Measurements from ENCODE around the gene HOTAIR.
A peak's percentile ranks its signal among the peaks of the same experiment; 100 is the strongest.

HOTAIR gene

DNA sequence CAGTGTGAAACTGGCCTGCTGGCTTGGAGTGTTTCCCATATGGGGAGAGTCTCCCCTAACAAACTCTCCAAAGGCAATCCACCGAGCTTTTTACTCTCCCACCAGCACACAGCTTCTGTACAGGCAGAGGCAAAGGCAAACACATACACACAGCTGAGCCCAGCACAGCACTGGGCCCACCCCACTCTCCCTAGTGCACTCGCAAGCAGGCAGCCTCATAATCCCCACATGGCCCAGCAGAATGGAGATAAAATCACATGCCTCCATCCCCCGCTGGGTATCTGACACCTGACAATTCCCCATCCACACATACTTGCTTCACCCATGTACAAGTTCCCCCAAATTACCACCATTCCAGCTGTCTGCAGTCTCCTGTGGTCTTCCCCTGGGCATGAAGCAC lies 16.6 kb downstream of the HOTAIR start:
- no peak for DNase-seq

DNA sequence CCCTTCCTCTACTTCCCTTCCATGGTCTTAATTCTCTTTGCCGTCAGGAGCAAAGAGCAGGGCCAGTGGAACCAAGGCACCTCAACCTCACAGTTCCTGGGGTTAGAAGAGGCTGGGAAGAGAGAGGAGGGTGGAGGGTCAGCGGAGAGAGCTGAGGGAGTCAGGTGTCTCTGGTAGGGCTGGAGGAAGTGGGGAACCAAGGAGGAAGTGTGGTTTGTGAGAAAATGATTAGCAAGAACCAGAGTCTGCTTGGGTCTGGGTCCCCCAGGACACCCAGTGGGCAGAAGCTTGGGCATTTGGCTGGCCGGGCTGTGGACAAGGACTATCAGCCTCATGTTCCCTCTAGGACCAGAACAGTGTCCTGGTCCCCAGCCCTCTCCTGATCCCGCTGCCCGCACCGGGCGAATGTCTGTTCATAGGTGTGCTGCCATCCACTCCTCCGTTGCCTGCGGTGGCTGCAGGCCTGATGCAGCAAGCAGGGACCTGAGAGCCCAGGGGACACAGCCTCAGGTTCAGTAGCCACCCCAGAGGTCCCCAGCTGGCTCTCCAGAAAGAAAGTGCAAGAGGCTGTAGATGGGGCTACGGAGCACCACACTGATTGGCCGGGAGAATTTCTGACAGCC lies 17.7 kb downstream of the HOTAIR start:
- DNase-seq: no peak

GRCh38 chr12:53956251-53956887 lies 18.4 kb downstream of the HOTAIR start:
- no peak for DNase-seq

DNA sequence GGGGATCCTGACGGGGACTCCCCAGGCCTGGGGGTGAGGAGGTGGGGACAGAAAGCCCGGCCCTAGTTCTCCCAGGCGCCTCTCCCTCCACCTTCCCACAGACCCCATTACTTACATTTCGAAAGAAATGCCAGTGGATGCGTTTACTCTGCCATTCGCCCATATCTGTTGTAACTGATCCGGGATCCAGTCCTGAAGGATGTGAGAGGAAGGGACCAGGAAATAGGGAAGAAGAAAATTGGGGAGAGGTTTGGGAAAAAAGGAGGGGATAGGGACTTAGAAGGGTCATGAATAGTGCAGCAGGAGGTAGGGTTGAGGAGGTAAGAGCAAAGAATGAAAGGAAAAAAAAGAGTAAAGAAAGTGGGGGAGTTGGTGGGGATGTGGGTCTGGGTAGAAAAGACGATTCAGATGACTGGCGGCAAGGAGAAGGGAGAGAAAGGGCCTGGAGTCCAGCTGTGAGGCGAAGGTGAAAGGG lies 18.9 kb downstream of the HOTAIR start:
- DNase-seq: no peak

- DNase-seq: no peak
These were observed 19.5 kb downstream of the HOTAIR start for GRCh38 chr12:53955036-53955775.

DNA sequence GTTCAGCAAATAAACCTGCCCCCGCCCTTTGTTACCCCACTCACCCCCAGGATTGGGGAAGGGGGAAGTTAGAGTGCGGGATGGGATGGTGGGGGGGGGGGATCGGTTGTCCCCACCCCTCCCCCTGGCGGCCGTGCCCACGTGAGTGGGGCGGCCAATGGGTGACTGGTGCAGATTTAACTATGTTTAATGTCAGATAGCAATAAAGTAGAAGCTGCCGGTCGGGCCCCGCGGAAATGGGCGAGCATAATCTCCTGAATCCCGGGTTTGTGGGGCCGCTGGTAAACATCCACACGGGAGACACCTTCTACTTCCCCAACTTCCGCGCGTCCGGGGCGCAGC lies 20.1 kb downstream of the HOTAIR start, which contains the start of gene HOXC12:
Gene HOXC12 (plus strand): TSS at position 210 of the 342 bp plus-strand sequence. CDS start 27 bp downstream, at position 237.
- DNase-seq: no peak

- DNase-seq: no peak
These were observed 20.7 kb downstream of the HOTAIR start for GRCh38 chr12:53953831-53954693.

DNA sequence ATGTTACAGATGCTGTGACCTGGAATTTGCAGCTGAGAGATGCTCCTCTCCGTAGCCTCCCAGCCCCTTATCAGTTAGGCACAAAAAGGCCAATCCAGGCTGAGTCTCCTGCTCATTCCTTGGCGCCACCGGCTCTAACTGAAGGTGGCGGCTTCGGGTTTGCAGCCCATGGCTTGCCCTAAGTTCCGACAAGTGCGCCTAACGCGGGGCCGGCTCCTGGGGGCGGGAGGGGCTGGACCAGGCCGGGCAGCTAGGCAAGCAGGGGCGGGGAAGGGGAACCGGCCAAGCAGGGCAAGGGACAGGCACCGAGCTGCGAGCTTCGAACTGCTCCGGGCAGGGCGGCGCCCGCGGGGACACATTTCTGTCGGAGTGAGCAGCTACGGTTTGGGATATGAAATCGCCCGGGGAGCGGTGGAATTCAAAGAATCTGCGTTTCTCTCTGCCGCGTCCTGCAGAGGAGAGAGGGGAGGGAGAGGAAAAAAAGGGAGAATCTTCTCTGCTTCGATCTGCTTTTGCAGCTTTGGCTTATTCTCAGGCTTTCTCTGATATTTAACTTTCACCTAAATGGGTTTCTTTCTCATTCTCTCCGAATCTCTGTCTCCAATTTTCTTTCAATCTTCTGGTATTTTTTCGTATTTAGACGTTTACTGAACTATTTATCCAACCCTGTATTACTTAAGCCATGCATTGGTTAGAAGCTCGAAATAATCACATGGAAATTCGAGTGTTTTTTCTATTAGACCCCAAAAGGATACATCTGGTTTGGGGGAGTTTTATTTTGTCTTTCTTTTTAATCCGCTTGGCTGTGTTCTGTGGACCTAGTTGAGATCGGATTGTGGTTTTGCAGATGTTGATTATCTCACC lies 21.7 kb downstream of the HOTAIR start:
- DNase-seq: peak; percentile 41

- DNase-seq: no peak
These were observed 22.4 kb downstream of the HOTAIR start for GRCh38 chr12:53952335-53952694.

DNA sequence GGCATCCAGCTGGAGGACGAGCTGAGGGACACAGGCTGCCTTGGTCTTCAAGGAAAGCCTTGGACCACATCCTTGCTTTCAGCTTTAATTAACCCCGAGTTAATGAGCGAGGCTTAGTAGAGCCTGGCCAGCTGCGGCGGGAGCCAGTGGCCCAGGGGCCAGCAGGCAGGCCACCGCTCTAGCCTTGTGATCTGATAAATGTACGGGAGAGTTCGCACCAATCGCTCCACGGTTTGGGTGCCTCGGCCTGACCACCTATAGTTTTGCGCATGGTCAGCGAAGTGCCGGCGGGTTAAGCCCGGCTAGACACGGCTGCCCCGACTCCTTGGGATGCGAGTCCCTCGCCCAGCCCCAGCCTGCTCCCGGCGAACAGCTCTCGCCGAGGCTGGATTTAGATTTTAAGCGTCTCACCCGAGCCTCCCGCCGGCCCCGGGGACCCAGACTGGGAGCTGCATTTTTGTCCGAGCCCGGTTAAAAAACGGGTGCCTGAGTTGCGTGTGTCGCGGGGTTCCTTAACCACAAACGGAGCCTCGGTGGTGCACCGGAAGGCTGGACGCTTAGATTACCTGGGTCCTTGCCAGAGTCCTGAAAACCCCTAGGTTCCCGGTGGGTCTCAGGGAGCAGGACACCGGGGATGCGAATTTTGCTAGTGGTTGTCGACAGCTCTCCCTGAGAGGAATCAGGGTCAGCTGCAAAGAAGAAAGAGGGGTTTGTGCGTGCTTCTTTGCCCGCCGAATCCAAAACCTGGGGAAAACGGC lies 23.0 kb downstream of the HOTAIR start:
- no peak for DNase-seq

- DNase-seq: no peak
These were observed 23.8 kb downstream of the HOTAIR start for GRCh38 chr12:53950789-53951576.

DNA sequence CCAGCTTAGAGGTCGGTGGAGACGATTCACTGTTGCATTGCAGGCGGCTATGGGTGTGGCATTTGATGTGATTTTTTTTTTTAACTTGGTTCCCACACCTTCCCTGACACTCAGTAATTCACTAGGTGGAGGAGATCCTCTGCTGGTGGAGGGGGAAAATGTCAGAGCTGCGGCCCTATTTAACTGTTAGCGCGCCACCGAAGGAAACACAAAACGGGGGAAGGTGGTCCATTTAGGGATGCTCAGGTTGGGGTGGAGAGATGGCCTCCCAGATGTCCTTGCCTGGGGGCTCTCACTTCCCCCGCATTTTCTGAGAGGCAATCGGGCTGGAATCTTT lies 24.3 kb downstream of the HOTAIR start:
- DNase-seq: no peak

GRCh38 chr12:53949631-53950436 lies 24.9 kb downstream of the HOTAIR start:
- DNase-seq: no peak

DNA sequence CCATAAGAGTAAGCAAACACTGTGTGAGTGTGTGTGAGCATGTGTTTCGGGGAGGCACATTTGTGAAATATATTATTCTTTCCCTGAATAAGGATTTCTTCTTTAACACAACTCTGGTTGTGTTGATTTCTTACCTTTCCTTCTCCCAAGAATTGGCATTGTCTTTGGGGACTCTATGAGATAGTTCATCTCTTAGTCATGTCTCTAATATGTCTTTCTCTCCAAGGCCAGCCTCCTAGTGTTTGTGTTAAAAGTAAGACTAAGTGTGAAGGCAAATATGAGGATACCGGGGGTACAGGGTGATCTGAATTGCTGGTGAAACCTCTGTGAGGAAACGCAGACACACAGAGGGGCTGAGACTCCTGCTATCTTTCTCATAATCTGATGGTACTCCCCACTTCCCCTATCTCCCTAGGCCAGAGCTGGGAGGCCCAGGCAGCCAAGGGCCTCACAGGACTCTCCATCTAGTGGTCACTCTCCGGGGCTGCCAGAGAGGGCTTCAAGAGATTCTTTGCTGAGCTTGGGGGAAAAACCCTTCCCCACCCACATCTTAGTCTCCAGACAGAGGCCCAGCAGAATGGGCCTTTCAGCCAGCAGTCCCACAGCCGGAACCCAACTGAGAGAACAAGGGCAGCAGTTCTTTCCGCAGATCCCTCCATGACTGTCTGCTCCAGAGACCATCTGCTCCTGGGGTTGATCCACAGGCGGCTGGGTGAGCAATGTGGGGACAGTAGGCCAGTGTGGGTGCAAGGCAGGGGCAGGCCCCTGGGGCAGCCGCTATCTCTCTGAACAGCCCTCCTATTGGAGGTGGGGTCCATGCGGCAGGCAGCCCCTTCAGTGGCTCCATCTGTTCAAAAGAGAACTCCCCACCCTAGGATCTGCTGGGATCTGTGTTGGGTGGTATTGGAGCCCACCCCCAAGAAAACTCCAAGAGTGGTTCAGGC lies 25.8 kb downstream of the HOTAIR start:
- DNase-seq: no peak

DNA sequence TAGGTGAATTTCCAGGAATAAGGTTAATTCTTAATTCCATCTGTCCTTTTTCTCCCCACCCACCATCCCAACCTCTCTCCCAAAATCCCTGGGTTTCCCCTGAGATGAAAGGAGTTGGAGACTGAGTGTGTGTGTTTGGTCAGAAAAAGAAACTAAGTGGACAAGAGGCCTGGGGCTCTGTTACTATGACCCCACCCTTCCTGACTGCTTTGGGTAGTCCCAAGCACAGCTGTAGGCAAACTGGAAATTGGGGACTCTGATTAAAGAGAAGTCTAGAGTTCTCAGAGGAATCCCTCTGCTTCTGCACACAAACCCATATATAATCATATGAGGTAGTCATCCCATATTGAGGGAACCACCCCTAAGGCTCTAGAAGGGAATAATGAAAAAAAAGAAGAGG lies 27.0 kb downstream of the HOTAIR start:
- no peak for DNase-seq

GRCh38 chr12:53944907-53945847 lies 29.6 kb downstream of the HOTAIR start:
- DNase-seq: no peak

GRCh38 chr12:53944209-53944608 lies 30.5 kb downstream of the HOTAIR start:
- no peak for DNase-seq
